HS-27A (cell line): ENCODE results near the gene DNHD1.

Experiments used
- DNase-seq: peaks from one replicate; pipeline ENCODE4 v3.0.0-alpha.2; 2012; ENCODE audit warnings: low read depth, missing footprints

DNHD1 gene

DNA sequence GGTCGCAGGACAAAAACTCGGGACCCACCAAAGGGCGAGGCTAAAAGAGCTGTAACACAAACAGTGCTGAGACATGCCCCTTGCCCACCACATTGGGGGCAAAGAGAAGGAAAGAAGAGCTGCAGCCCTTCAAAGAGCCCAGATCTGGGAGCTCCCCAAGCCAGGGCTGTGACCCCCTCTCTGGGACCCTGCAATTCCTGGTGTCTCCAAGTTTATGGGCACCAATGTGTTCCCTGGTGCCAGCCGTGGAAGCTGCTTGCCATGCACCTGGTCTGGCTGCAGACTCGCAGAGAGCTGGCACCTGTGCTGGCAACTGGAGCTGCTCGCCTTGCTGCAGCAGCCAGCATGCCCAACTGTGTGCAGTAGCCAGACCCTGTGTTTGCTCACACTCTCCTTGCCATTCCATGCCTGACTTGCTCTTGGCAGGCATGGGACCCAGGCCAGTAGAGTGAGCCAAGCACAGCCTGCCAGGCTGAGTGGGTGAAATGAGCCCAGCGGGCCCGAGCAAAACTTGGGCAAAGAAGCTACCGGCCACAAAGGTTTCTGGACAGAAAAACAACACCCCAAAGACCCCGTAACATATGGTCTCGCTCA lies 90.4 kb downstream of the DNHD1 start:
- no peak for DNase-seq

GRCh38 chr11:6588018-6588417 lies 90.9 kb downstream of the DNHD1 start:
- DNase-seq, result no peak

DNA sequence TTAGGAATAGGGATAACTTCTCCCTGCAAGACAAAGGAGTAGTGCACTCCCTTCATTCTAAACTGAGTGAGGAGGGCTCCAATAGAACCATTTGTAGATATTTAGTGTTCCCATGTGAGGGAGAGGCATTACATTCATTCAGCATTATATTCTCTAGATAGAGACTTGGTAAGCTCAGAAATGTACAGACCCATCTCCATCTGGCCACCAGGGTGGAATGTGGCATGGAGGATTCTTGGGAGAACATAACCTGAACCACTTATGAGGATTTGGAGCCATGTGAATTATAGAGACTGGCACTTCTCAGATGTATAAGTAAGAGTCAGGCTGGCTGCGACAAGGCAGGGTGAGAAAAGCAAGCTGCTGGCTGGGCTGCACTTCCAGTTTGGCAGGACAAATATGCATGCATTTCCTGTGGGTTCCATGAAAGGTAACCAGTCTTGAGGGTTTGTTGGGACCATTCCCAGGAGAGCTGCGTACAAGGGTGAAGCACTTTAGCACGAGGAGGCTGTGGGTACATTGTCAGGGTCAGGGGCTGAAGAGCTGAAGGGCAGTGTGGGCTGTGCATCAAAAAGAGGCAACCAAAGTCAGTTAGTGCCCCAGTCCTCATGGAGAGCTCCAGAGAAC lies 97.2 kb downstream of the DNHD1 start:
- no peak for DNase-seq

DNA sequence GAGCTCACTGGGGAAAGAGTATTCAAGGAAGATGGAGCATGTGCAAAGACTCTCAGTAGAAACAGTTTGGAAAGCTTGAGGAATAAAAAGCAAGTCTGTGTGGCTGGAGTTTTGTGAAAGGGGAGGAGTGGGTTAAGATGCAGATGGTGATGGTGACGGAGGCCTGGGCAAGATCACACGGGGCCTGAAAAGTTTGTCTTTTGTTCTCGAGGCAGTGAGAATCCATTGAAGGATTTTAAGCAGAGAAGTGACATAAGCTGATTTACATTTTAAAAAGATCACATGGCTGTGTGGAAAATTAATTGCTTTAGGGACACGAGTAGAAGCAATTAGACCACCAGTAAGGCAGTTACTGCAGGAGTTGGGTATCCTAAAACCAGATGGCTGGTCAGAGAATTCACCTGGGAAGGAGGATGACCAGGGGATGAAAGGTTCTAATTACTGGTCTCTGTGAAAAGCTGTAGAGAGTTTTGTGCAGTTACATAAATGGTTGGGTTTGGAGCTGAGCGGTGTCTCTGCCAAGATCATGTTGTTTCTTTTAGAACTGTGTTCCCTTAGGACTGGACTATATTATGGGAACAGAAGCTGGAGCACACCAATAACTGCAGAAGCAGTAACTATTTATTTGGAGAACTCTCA lies 99.3 kb downstream of the DNHD1 start:
- no peak for DNase-seq

- no peak for DNase-seq
Observed at GRCh38 chr11:6598555-6598954, 101.5 kb downstream of the DNHD1 start.

DNA sequence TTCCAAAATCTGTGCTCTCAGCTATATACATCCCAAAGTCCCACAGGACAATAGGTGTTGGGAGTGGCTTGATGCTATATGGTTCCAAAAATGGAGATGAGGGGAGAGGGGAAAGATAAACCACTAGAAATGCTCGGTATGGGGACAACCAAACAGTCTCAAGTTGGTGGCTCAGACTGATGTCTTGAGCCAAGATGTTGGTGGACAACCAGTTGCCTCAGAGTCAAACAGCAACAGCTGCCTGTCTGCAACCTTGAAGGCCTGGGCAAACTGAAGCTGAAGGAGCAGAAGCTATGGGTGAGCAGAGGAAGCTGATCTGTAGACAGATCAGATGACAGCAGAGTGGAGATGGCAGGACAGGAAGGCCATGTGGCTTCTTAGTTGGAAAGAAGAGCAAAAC lies 102.4 kb downstream of the DNHD1 start:
- no peak for DNase-seq

GRCh38 chr11:6599881-6600390 lies 102.9 kb downstream of the DNHD1 start:
- no peak for DNase-seq

- DNase-seq, result no peak
Observed at GRCh38 chr11:6601041-6601461, 104.0 kb downstream of the DNHD1 start.

DNA sequence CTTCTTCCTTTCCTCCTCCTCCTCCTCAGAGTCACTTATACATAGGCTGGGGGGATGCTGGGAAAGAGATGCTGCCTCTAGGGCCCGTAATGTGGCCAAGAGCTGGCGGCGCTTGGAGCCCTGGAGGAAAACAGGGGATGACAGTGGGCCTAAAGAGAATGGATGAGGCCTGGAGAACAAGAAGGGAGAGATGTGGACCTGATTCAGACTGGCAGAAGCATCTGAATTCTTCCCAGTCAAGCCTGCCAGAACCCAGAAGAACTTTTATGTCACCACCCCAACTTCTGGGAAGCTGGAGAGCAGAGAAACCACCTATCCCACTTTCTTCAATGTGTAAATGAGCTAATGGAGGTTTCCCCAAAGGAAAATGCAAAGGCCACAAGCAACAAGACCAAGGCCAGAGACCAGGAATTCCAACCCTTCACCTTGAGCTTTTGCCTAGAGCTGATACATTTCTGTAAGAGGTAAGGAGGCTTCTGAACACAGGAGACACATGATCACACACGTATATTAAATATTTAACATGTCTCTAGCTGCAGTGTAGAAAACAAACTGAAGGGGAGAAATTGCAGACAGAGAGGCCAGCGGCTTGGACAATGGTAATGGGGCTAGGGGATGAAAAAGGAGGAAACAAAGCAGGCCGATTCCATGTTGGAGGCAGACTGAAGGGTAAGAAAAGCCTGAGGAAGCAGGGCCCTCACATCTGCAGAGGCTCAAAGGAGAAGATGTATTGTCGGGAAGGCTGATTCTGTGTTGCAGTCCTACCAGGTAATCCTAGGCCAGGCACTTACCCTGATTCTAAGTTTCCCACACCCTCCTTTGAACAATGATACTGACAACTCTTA lies 105.2 kb downstream of the DNHD1 start:
- no peak for DNase-seq

- DNase-seq, result peak; percentile 62
Observed at GRCh38 chr11:6603287-6604080, 106.4 kb downstream of the DNHD1 start, which contains the start of the genes ILK and RRP8. Gene ILK (plus strand): TSS chr11:6603774. CDS start chr11:6604272, 498 bp downstream. Gene RRP8 (minus strand): TSS chr11:6603616. CDS start chr11:6603502, 114 bp downstream.

GRCh38 chr11:6604081-6604626 lies 107.1 kb downstream of the DNHD1 start:
- DNase-seq, result peak; percentile 50

DNA sequence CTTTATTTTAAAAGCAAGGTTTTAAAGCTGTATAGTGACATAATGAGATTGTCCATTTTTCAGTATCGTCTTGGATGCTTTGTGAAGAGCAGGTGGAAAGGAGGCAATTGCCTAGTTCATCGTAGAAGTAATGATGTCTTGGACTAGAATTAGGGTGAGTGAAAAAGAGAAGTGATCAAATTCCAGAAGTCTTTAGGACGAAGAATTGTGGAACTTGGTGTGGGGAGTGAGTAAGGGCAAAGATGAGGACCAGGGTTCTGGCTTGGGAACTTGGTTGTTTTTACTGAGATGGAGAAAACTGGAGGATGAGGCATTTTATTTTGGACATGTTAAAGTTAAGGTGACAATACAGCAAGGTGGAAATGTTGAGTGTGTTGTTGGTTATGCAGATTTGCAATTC lies 107.7 kb downstream of the DNHD1 start:
- DNase-seq, result no peak

DNA sequence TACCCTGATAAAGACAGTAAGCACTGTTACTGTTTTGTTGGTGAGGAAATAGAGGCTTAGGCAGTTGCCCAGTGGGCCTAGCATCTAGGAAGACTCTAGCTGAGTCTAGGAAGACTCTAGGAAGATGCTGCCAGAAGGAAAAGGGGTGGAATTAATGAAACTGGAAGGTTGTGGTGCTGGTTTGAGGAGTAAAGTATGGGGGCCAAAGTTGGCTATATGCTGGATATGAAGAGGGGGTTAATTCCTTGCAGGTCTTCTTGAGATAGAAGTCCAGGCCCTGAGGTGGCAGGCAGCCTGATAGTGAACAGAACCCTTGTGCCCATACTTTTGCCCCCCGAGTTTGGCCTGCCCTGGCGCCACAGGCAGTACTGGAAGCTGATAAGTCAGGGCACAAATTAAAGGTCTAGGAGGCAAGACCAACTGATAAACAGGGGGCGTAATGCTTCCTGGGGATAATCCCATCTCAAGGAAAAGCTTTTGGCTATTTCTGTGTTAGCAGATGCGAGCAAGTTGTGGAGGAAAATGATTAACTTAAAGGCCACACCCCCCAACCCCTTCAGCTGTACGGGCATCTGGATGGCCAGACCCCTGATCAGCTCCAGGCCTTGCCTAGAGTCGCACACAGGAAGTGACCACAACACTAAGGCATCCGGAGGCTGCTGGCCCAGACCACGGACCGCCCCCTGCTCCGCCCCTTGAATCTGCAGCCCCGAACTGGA lies 109.5 kb downstream of the DNHD1 start:
- DNase-seq, result peak; percentile 85

DNA sequence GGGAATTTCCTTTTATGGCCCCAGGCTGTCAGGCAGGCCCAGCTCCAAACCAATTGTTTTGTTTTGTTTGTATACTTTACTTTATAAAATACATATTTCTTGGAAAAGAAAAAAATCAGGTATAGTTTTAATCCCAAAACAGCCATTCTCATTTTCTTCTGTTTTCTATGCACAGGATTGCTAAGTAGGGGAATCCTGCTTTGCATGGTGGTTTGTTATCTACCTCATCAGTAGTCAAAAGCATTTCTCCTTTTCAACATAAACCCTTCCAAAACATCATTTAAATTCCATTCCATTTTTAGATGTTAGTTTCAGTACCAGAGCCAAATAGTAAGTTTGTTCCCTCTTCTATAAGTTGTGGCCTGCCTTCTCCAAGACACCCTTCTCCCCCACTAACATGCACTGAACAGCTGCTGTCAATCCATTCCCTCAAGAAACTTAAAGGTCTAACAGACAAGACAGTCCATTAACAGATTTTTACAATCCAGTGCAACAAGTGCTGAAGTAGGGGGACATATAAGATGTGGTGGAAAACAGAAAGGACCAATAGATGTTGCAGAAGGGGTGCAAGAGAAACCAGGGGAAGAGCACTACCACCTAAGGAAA lies 110.2 kb downstream of the DNHD1 start:
- DNase-seq, result no peak

GRCh38 chr11:6608011-6608410 lies 110.9 kb downstream of the DNHD1 start:
- DNase-seq, result no peak

- no peak for DNase-seq
Observed at GRCh38 chr11:6608726-6609501, 111.8 kb downstream of the DNHD1 start.

GRCh38 chr11:6609502-6610015 lies 112.5 kb downstream of the DNHD1 start:
- no peak for DNase-seq

GRCh38 chr11:6610591-6610990 lies 113.5 kb downstream of the DNHD1 start:
- no peak for DNase-seq
